ENCODE results near the gene SMYD1.

DNA sequence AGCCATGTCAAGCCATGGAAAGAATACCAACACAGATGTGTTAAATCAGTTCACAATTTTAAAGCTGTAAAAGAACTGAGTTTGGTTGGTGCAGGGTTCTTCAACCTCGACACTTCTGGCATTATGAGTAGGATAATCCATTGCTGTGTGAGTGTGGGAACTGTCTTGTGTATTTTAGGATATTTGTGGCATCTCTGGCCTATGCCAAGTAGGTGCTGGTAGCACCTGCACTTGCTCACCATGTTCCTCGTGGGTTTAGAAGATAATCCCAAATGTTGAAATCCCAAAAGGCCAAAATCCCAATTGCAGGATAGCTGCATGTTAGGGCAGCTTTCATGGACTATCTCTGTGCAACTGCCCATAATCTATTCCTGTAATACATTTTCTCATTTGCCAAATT, 15.8 kb upstream of the SMYD1 start:
- TF ChIP-seq, protein P1, sequence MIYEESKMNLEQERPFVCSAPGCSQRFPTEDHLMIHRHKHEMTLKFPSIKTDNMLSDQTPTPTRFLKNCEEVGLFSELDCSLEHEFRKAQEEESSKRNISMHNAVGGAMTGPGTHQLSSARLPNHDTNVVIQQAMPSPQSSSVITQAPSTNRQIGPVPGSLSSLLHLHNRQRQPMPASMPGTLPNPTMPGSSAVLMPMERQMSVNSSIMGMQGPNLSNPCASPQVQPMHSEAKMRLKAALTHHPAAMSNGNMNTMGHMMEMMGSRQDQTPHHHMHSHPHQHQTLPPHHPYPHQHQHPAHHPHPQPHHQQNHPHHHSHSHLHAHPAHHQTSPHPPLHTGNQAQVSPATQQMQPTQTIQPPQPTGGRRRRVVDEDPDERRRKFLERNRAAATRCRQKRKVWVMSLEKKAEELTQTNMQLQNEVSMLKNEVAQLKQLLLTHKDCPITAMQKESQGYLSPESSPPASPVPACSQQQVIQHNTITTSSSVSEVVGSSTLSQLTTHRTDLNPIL (CRISPR knock-in tag; IDR thresholded peaks at IDR 0.05; ENCODE audit: low read depth), result no peak
- TF ChIP-seq ZC3H10 (CRISPR knock-in tag; IDR thresholded peaks at IDR 0.05), result no peak
- no peak for TF ChIP-seq PATZ1 (CRISPR knock-in tag; IDR thresholded peaks at IDR 0.05; ENCODE audit: borderline replicate concordance)
- no peak for TF ChIP-seq ZFP30 (CRISPR knock-in tag; IDR thresholded peaks at IDR 0.05)

All from SK-N-SH treated with all-trans-retinoic acid at 6 μM for 48 hours (cell line).